SW480 (cell line): Measurements from ENCODE around the gene DCC.
"Not testable (repeated sequence)": the region's sequence is repeated elsewhere in the genome, so short reads cannot be mapped to it uniquely, and the experiment has no call there.

ENCODE experiments used
- DNase-seq: peaks from one replicate; pipeline ENCODE4 v3.0.0-alpha.2; 2016; ENCODE audit warnings: low spot score

Gene DCC

DNA sequence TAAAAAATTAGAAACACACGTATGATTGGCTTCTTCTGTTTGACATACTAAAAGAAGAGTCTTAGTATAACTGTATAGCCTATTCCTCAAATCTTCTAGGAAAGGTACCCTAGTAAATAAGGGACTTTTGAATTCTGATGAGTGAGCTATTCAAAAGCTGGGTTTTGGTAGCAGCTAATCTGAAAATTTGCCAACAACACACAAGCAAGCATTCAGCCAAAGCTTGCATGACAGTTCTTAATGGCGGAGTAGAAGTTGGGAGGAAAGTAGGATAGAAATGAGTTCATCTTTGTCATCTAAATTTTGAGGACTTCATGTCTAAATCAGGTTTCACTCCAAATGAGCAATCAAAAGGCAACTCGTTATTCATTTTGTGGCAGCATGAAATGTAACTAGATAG, 1071.5 kb downstream of the DCC start:
- DNase-seq, result no peak

- DNase-seq, result no peak
These were observed 1077.0 kb downstream of the DCC start for GRCh38 chr18:53417003-53417402.

GRCh38 chr18:53421869-53422268, 1081.9 kb downstream of the DCC start:
- DNase-seq, result no peak

DNA sequence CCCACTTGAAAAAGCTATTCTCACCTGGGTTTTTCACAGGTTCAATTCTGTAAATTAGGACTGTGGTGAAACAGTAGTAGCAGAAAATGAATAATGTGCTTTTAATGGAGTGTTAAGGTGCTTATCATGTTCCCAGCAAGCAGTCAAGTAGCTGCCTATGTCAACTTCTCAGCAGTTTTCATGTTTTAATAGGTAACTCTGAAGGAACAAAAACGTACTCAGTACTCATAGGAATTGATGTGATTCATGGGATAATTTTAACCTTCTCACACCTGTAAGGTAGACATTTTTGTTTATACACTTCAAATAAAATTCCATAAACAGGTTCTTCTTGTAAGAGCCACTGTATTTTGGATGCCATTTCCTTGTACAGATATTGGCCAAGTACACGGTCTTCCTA, 1082.9 kb downstream of the DCC start:
- DNase-seq, result no peak

DNA sequence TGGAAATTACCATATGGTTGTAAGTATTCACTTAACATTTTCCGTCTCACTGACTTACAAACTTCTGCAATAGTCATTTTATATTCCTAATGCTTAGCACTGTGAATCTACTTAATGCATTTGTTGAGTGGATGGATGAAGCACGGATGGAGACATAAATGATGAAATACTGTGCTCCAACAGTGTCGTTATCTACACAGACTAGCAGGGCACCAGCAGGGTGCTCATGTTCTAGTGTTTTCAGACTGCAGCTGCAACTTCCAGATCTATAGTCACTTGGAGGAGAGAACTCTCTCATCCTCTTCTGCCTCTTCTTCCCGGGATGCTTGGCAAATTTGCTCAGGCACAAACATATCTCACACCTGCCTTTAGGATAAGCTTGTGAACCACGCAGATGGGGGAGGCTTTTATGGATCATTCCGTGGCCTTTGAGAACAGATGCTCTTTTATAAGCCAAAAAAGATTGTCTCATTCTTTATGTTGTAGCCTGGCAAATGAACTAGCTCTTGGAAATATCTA, 1086.7 kb downstream of the DCC start:
- no peak for DNase-seq

DNA sequence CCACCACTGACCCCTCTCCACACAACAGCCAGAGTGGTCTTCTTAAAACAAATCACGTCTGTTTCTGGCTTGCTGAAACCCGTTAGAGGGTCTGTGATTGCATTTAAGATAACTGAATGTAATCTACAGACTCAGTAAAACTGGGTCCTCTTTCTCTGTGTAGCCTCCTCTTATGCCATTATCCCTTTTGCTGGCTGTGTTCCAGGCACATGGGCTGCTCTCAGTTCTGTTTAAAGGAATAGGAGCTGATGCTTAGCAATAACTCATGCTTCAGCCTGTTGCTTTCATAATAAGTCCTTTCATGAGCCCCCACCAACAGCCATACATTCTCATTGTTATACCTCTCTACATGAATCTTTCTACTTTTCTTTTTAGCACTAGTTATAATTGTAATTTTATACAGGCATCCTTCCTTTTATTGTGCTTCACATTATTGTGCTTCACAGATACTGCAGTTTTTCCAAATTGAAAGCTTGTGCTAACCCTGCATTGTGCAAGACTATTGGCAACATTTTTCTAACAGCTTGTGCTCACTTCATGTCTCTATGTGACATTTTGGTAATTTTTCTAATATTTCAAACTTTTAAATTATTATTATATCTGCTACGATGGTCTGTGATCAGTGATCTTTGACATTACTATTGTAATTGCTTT, 1101.9 kb downstream of the DCC start:
- DNase-seq, result no peak

DNA sequence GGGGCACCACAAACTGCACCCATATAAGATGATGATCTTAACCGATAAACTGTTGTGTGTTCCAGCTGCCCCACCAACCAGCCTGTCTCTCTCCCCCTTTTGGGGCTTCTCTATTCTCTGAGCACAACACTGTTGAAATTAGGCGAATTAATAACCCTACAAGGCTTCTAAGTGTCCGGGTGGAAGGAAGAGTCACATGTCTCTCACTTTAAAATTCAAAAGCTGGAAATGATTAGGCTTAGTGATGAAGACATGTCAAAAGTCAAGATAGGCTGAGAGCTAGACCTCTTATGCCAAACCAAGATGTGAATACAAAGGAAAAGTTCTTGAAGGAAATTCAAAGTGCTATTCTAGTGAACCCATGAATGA, 1102.4 kb downstream of the DCC start:
- no peak for DNase-seq

- DNase-seq, result no peak
These were observed 1103.3 kb downstream of the DCC start for GRCh38 chr18:53443336-53443735.

- no peak for DNase-seq
These were observed 1103.8 kb downstream of the DCC start for GRCh38 chr18:53443831-53444230.

GRCh38 chr18:53451902-53452301, 1111.9 kb downstream of the DCC start:
- DNase-seq, result no peak

- DNase-seq, result no peak
These were observed 1117.1 kb downstream of the DCC start for GRCh38 chr18:53457068-53457467.

DNA sequence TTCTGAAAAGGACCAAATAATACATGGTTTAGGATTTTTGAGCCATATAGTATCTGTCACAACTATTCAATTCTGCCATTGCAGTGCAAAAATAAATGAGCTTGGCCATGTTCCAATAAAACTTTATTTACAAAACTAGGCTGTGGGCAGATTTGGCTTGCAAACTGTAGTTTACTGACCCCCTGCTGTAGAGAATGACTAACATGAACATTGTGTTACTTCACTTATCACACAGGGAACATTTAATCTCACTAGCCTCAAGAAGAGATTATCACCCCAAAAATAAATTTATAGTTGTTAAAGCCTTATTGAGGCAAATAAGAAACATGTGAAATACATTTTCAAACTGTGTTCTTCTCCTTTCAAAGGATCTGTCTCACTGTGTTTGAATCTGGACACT, 1118.3 kb downstream of the DCC start:
- no peak for DNase-seq

GRCh38 chr18:53458944-53459580, 1119.1 kb downstream of the DCC start:
- no peak for DNase-seq

DNA sequence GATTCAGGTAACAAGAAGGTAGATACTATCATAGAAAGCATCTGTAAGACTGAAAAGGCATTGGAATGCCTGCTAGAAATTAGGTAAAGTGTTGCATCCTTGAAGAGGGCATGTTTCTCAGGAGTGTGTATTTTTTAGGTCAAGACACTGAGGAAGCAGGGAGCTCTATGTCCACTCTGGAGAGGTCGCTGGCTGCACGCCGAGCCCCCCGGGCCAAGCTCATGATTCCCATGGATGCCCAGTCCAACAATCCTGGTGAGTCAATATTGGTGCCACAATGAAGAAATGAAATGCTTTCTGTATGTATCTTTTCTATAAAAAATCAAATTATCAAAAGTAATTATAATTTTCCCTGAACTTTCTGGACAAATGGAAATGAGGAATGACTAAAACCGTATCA, 1127.8 kb downstream of the DCC start:
- no peak for DNase-seq

GRCh38 chr18:53468173-53468572, 1128.2 kb downstream of the DCC start:
- DNase-seq, result not testable (repeated sequence)

GRCh38 chr18:53472546-53472945, 1132.5 kb downstream of the DCC start:
- no peak for DNase-seq

DNA sequence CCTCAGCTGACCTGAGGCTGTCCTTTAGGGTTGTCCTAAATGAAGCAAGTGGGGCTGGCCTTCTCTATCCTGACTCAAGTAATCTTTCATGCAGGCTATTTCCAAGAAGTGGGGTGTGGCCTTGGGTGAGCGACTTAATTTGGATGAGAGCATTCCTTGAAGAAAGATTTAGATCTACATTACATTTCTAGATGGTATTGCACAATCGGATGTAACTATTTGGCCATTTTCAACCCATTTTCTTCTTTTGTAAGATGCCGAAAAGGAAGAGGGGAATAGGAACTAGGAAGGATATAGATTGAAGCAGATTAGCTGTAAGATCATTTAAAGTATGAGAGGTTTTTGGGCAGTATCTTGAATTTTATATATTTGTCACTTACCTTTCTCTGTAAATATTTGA, 1138.2 kb downstream of the DCC start:
- DNase-seq, result no peak

DNA sequence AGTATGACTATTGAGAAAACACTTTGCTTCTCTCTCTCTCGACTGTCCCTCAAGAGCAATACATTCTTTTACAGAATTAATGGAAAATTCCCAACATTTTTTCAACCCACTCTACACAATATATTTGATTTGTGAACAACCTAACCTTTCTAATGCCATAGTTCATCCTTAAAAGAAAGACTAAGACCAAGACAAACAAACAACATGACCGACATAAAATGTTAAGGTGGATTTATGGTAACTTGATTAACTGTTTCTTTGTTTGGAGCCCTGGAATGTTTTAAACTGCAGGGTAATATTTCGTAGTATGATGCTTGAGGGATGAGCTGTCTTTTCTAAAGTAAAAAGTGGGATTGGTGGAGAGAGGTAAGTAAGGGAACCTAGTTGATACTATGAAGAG, 1146.3 kb downstream of the DCC start:
- no peak for DNase-seq

DNA sequence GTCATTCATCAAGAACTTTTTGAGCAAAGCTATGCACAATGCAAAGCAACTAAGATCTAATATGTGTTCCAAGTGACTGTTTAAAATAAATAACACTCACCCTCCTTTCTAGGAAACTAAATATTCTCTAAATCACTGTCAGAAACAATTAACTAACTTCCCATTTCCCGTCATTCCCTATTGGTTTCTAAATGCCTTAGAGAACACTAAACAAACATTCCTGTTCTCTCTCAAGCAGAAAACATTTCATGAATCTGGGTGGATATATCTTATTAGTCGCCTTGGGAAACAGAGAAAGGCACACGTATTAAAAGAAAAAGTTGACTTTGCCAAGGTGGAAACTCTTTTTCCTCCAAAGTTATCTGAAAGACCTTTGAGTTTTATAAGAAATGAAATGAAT, 1149.3 kb downstream of the DCC start:
- no peak for DNase-seq

GRCh38 chr18:53490019-53490418, 1150.0 kb downstream of the DCC start:
- no peak for DNase-seq

GRCh38 chr18:53496028-53496427, 1156.0 kb downstream of the DCC start:
- DNase-seq, result no peak

GRCh38 chr18:53503914-53504441, 1164.0 kb downstream of the DCC start:
- DNase-seq, result no peak

DNA sequence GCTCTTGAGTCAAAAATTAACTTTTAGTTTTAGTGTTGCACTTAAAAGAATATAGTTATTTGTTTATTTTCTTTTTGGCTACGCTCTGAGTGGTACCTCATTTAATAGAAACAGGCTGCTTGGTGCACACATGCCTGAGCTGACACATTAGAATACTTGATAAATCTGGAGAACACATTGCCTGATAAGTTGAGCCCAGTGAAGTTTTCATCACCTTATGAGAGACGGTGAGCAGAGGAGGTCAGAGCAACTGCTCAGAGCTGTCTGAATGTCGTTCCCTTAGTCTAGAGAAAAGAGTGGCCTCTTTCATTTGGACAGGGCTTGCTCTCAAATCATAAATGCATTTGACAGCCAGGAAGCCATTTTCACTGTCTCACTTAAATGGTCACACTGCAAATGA, 1168.5 kb downstream of the DCC start:
- DNase-seq, result no peak

DNA sequence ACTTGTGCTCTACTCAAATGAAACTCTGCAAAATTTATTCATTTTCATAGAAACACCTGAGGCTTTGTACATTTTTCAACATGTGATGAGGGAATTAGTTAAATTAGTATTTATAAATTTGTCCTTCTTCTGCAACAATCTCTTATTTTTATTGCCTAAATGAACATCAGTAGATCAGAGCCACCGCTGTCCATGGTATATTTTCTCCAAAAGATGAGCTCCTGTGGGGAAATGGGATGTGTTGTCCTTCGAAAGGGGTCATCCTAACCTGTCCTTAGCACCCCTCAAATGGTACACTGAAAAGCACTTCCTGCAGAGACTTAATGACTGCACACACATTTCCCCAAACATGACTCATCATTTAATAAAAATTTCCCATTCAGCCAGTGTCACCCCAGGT, 1169.9 kb downstream of the DCC start:
- no peak for DNase-seq
